HG03442 (cell line): ENCODE data around the gene R3HDML.
"Not testable (repeated sequence)": the region's sequence is repeated elsewhere in the genome, so short reads cannot be mapped to it uniquely, and the experiment has no call there.

Source experiments
- ATAC-seq: cut with Tn5 transposase; IDR thresholded peaks from one replicate; pipeline ENCODE4 v1.9.1; 2021; ENCODE audit warnings: mild to moderate bottlenecking, moderate library complexity; ENCODE audit not compliant: unreplicated experiment

R3HDML gene

GRCh38 chr20:44336725-44337380 is at the start of gene R3HDML:
Gene R3HDML (plus strand): TSS chr20:44337043. CDS start chr20:44337158, 115 bp downstream.
- no peak for ATAC-seq

GRCh38 chr20:44287272-44288097 is 49.4 kb upstream of the R3HDML start:
- no peak for ATAC-seq

GRCh38 chr20:44288252-44288651 is 48.6 kb upstream of the R3HDML start:
- no peak for ATAC-seq

GRCh38 chr20:44291754-44292153 is 45.1 kb upstream of the R3HDML start:
- ATAC-seq = no peak

- no peak for ATAC-seq
These were observed 40.8 kb upstream of the R3HDML start for GRCh38 chr20:44296011-44296410.

- no peak for ATAC-seq
These were observed 39.1 kb upstream of the R3HDML start for GRCh38 chr20:44297721-44298120.

GRCh38 chr20:44299011-44299535 is 37.8 kb upstream of the R3HDML start:
- ATAC-seq = not testable (repeated sequence)

GRCh38 chr20:44301285-44301684 is 35.6 kb upstream of the R3HDML start:
- ATAC-seq = no peak

- no peak for ATAC-seq
These were observed 34.7 kb upstream of the R3HDML start for GRCh38 chr20:44302026-44302669.

- no peak for ATAC-seq
These were observed 34.1 kb upstream of the R3HDML start for GRCh38 chr20:44302736-44303135.

- no peak for ATAC-seq
These were observed 32.5 kb upstream of the R3HDML start for GRCh38 chr20:44304383-44304782.

GRCh38 chr20:44306927-44307326 is 29.9 kb upstream of the R3HDML start:
- no peak for ATAC-seq

- ATAC-seq = peak; percentile 3
These were observed 26.8 kb upstream of the R3HDML start for GRCh38 chr20:44309763-44310663.

- peak; percentile 82 for ATAC-seq
These were observed 25.9 kb upstream of the R3HDML start, which contains the start of gene FITM2 for GRCh38 chr20:44310664-44311639. Gene FITM2 (minus strand): TSS chr20:44311202. CDS start chr20:44311148, 54 bp downstream.

- ATAC-seq = no peak
These were observed 22.0 kb upstream of the R3HDML start for GRCh38 chr20:44314870-44315269.

GRCh38 chr20:44319839-44320422 is 16.9 kb upstream of the R3HDML start:
- ATAC-seq = no peak

GRCh38 chr20:44324343-44324742 is 12.5 kb upstream of the R3HDML start:
- ATAC-seq = no peak

- ATAC-seq = no peak
These were observed 10.3 kb upstream of the R3HDML start for GRCh38 chr20:44326391-44327159.
